Naive B cell (primary cell): ENCODE data around the gene ADD1. TPM values are rescaled to one million over a fixed set of nuclear protein-coding genes. Genes with fewer than 3 reads are reported as not detected.
"Not testable (repeated sequence)": the region's sequence is repeated elsewhere in the genome, so short reads cannot be mapped to it uniquely, and the experiment has no call there.

ENCODE experiments used
- ATAC-seq, 2 donors: fragments of 150-1000 bp; cut with Tn5 transposase; 2 replicates each; pipeline ENCODE4 v1.10.0; 2021; ENCODE audit warnings: low read depth in 2 of 2, mild to moderate bottlenecking in 2 of 2, moderate library complexity in 2 of 2
- DNase-seq: peaks from one replicate; pipeline ENCODE4 v3.0.0; 2022
- H3K27ac Mint-ChIP-seq, 6 donors: one replicate each; pipeline ENCODE4 v1.8.0; 2020 to 2022; ENCODE audit warnings: mild to moderate bottlenecking in 6 of 6, mixed read lengths in 6 of 6, moderate library complexity in 5 of 6, inconsistent platforms in 2 of 6
- H3K27me3 Mint-ChIP-seq, 3 donors: one replicate each; pipeline ENCODE4 v1.8.0; 2021 to 2022; ENCODE audit warnings: mixed read lengths in 3 of 3, mild to moderate bottlenecking in 1 of 3
- H3K36me3 Mint-ChIP-seq, 2 donors: one replicate each; pipeline ENCODE4 v1.8.0; 2020 to 2022; ENCODE audit warnings: mixed read lengths in 2 of 2, inconsistent platforms in 1 of 2, mild to moderate bottlenecking in 1 of 2
- H3K4me1 Mint-ChIP-seq, 3 donors: one replicate each; pipeline ENCODE4 v1.8.0; 2020 to 2022; ENCODE audit warnings: mixed read lengths in 3 of 3, inconsistent platforms in 1 of 3, mild to moderate bottlenecking in 1 of 3, moderate library complexity in 1 of 3
- H3K4me3 Mint-ChIP-seq, 8 donors: one replicate each; pipeline ENCODE4 v1.8.0; 2020 to 2022; ENCODE audit warnings: mild to moderate bottlenecking in 8 of 8, mixed read lengths in 8 of 8, moderate library complexity in 8 of 8, inconsistent platforms in 2 of 8
- H3K9me3 Mint-ChIP-seq, 7 donors: one replicate each; pipeline ENCODE4 v1.8.0; 2020 to 2022; ENCODE audit warnings: mixed read lengths in 7 of 7, mild to moderate bottlenecking in 5 of 7, inconsistent platforms in 2 of 7, moderate library complexity in 1 of 7
- polyA plus RNA-seq, 6 donors: library from polyadenylated mRNA; unstranded; fragments of 300-500 nt; fragmentation: Illumina TruSeq; gene quantifications; one replicate each; pipeline ENCODE4 v1.2.3, GENCODE V29; 2021; ENCODE audit warnings: low read depth in 6 of 6

Gene ADD1
- polyA plus RNA-seq, 6 donors from 2014 or later, result 325 to 440 (median 349) TPM

DNA sequence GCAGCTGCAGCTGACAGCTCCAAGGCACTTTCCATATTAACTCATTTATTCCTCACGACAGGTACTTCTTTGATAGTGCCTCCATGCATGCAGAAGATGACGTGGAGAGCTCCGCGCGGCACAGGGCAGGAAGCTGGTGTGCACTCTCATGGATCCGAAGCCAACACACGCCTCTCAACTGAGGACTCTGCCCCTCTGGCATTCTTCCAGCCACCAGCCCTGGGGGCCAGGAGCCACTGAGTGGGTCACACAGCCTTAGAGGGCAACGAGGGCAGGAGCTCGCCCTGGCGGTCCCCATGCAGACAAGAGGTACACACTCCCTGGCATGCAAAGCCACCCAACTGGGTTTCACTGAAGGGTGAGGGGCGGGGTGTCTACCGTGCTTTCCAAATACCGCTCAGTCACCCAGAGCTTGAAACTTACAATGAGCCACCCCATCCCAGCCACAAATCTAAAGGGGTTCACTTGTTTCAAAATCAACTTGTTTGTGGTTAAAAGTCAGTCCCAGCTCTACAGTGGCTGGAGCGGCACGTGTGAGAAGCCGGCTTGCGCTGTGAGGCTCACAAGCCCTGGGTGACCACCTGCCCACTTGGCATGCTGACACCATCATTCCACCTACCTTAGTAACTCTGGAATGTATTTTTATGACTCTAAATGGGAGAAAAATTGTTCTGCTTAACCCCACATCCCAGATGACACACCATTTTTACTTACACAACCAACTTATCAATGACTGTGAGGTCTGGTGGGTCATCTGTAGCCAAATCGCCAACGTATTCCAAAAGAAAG is 103.4 kb downstream of the ADD1 start:
- no peak for ATAC-seq
- Mint-ChIP-seq H3K27me3 (no peaks in the 10 kb centered on the region), H3K36me3 (peaks cover 17 to 36% of the 10 kb centered on the region in 2 donors), H3K4me3 (no peak overlapping the region), H3K9me3 (no peaks in the 10 kb centered on the region), H3K27ac (peak overlapping the region in 1 of 6 donors; percentile 41), H3K4me1 (peaks cover 0 to 11% (median 4%) of the 10 kb centered on the region in 3 donors)
- no peak for DNase-seq

DNA sequence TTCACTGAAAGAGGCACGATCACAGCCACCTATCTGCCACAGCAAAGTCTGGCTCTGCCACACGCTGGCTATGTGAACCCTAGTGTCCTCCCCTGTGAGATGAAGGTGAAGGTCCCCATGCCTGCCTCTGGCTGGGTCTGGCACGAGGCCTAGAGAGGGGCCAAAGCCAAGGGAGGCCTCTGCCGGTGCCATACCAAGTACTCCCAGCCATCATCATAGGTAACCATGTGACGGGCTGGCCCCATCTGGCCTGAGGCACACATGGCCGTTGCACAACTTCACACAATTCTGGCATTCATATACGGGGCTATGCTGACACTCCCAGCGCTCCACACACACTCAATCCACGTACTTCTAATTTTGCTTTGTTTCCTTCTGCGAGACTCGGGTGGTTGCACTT is 104.3 kb downstream of the ADD1 start:
- Mint-ChIP-seq H3K27me3 (no peaks in the 10 kb centered on the region), H3K4me1 (peaks cover 0 to 7% (median 4%) of the 10 kb centered on the region in 3 donors), H3K9me3 (no peaks in the 10 kb centered on the region), H3K36me3 (peaks cover 18 to 36% of the 10 kb centered on the region in 2 donors), H3K27ac (peak overlapping the region in 1 of 6 donors; percentile 74), H3K4me3 (no peak overlapping the region)
- DNase-seq (no peak), ATAC-seq (no peak)

GRCh38 chr4:2948895-2949781 is 105.5 kb downstream of the ADD1 start:
- H3K4me3 Mint-ChIP-seq, result peak overlapping the region in 2 of 8 donors; percentile 33 to 56

DNA sequence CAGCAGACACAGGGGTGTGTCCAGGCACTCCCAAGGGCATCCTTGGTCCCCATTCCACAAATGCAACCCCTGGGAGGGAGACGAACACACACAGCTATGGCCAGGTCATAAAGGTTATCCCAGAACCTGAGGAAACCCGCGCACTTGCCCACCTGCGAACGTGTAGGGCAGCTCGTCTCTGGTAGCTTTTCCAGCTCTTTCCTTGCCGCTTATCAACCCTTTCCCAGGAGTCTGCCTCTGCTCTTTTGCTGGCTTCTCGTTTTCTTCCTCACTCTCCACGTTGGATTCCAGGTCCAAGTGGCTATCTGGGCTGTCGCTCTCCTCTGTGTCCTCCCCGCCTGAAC is 106.1 kb downstream of the ADD1 start:
- Mint-ChIP-seq H3K9me3 (no peaks in the 10 kb centered on the region), H3K27me3 (no peaks in the 10 kb centered on the region), H3K4me1 (peaks cover 0 to 7% (median 7%) of the 10 kb centered on the region in 3 donors), H3K27ac (no peak overlapping the region), H3K4me3 (no peak overlapping the region), H3K36me3 (peaks cover 23 to 36% of the 10 kb centered on the region in 2 donors)
- ATAC-seq (no peak), DNase-seq (no peak)

More at GRCh38 chr4:2948895-2949781, 105.5 kb downstream of the ADD1 start:
- Mint-ChIP-seq H3K9me3 (no peaks in the 10 kb centered on the region), H3K27ac (peak overlapping the region in 1 of 6 donors; percentile 75), H3K36me3 (peaks cover 23 to 36% of the 10 kb centered on the region in 2 donors), H3K4me1 (peaks cover 0 to 7% (median 4%) of the 10 kb centered on the region in 3 donors), H3K27me3 (no peaks in the 10 kb centered on the region)
- peak in 1 of 2 donors; percentile 23 for ATAC-seq
- DNase-seq, result no peak

DNA sequence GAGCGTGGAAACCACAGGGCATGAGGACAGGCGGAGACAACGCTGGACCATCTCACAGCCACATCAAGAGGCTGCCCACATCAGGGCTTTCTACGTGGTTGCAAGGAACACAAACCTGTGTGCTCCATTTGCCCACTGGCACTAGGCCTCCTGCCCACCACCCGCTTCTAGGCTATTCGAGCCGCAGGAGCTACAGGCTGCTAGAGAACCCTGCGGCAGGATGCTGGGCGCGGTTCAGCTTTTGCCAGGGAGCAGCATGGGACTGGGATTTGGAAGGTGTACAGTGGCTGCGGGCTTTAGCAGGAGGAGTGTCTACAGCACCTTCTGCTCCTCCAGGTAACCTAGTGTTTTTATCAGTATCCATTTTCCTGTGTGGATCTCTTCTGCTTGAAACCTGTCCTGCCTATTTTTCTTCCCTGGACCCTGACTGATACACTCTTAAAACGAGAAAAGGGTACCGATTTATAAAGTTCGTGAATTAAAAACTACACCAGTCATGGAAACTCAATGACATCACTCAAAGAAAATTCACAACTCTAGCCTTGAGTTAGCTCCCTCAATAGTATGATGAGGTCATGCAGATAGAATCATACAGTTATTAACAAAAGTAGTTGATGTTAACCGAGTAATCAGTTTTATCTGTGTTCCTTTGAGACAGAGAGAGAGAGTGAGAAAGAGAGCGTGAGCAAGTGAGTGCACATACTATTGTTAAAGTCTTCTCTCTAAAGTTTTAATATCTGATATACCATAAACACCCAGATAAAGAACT is 106.8 kb downstream of the ADD1 start:
- Mint-ChIP-seq H3K4me1 (peaks cover 0 to 9% (median 7%) of the 10 kb centered on the region in 3 donors), H3K27ac (peak overlapping the region in 1 of 6 donors; percentile 90), H3K4me3 (peak overlapping the region in 1 of 8 donors; percentile 9), H3K36me3 (peaks cover 23 to 36% of the 10 kb centered on the region in 2 donors), H3K9me3 (no peaks in the 10 kb centered on the region), H3K27me3 (no peaks in the 10 kb centered on the region)
- DNase-seq (no peak), ATAC-seq (no peak)

DNA sequence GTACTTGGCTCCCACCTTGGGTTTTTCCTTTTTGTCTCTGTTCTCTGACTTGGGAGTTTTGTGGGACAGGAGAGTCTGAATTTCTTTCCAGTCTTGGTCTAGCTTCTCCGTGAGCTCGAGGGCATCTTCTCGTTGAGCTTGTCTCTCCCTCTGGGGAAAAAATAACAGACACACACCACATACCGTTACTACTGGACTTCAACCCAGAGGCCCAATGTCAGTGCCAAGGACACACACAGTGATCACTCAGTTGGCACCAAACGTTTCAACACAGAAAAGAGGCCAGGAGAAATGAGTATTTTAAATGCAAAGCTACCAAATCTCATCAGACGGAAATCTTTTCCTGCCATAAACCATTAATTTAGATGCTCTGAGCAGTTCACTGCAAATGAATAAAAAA is 109.9 kb downstream of the ADD1 start:
- DNase-seq (no peak), ATAC-seq (no peak)
- H3K4me3 Mint-ChIP-seq, result no peak overlapping the region
- peak overlapping the region in 3 of 6 donors; percentile 32 to 83 (median 54) for H3K27ac Mint-ChIP-seq
- H3K9me3 Mint-ChIP-seq, result no peaks in the 10 kb centered on the region
- no peaks in the 10 kb centered on the region for H3K27me3 Mint-ChIP-seq
- peaks cover 2 to 17% (median 9%) of the 10 kb centered on the region in 3 donors for H3K4me1 Mint-ChIP-seq
- peaks cover 23% of the 10 kb centered on the region in 2 donors for H3K36me3 Mint-ChIP-seq

GRCh38 chr4:2954358-2955185 is 110.9 kb downstream of the ADD1 start:
- peak overlapping the region in 5 of 6 donors; percentile 49 to 89 (median 83) for H3K27ac Mint-ChIP-seq
- no peak overlapping the region for H3K4me3 Mint-ChIP-seq
- peaks cover 21 to 23% of the 10 kb centered on the region in 2 donors for H3K36me3 Mint-ChIP-seq
- no peaks in the 10 kb centered on the region for H3K27me3 Mint-ChIP-seq
- peak; percentile 64 to 72 for ATAC-seq
- H3K9me3 Mint-ChIP-seq, result no peaks in the 10 kb centered on the region
- DNase-seq, result no peak
- peaks cover 5 to 19% (median 12%) of the 10 kb centered on the region in 3 donors for H3K4me1 Mint-ChIP-seq

- Mint-ChIP-seq H3K4me1 (peaks cover 10 to 15% (median 15%) of the 10 kb centered on the region in 3 donors), H3K36me3 (peaks cover 13 to 23% of the 10 kb centered on the region in 2 donors), H3K27ac (peak overlapping the region in 3 of 6 donors; percentile 56 to 83 (median 81))
- H3K27me3 Mint-ChIP-seq, ATAC-seq, DNase-seq, H3K9me3 Mint-ChIP-seq, H3K4me3 Mint-ChIP-seq: not testable (repeated sequence)
These were observed 111.8 kb downstream of the ADD1 start for GRCh38 chr4:2955186-2956044.

- Mint-ChIP-seq H3K36me3 (peaks cover 6 to 13% of the 10 kb centered on the region in 2 donors), H3K4me1 (peaks cover 27 to 36% (median 28%) of the 10 kb centered on the region in 3 donors)
These were observed 114.8 kb downstream of the ADD1 start for GRCh38 chr4:2958446-2958845.

DNA sequence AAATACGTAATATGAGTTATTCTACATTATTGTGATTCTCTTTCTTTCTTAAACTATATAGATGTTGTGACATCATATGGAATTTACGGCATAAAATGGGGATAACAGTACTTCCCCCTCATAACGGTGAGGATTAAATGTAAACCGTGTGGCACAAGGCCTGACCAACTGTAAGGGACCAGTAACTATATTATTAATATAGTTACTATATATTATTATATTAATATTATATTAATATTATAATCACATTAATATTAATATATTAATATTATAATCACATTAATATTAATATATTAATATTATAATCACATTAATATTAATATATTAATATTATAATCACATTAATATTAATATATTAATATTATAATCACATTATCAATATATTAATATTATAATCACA is 116.8 kb downstream of the ADD1 start:
- H3K4me1 Mint-ChIP-seq, result peaks cover 33 to 38% (median 34%) of the 10 kb centered on the region in 3 donors
- H3K9me3 Mint-ChIP-seq, H3K27me3 Mint-ChIP-seq, ATAC-seq, H3K27ac Mint-ChIP-seq, DNase-seq: not testable (repeated sequence)
- peak overlapping the region in 1 of 8 donors; percentile 51 for H3K4me3 Mint-ChIP-seq
- peaks cover 6 to 12% of the 10 kb centered on the region in 2 donors for H3K36me3 Mint-ChIP-seq

More at GRCh38 chr4:2958446-2958845, 114.8 kb downstream of the ADD1 start:
- DNase-seq (no peak), ATAC-seq (no peak)
- Mint-ChIP-seq H3K27ac (peak overlapping the region in 2 of 6 donors; percentile 41 to 62), H3K4me3 (peak overlapping the region in 1 of 8 donors; percentile 62), H3K9me3 (no peaks in the 10 kb centered on the region), H3K27me3 (no peaks in the 10 kb centered on the region)

DNA sequence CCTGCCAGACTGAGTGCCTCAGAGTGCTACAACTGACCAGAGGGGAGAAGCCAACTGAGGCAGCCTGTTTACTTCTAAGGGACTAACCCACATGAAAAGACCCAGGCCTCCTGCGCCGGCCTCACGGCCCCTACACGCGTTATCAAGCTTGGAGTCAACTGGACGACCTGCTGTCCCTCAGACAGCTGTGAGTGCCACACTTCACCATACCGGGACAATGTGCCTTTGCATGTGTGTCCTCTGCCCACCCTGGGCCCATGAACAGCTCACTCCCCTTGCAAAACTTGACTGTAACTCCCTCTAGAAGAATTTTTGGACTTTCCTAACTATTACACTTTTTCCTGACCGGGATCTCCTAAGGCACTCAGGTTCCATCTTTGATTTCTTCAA is 117.8 kb downstream of the ADD1 start:
- H3K27me3 Mint-ChIP-seq, result no peaks in the 10 kb centered on the region
- no peaks in the 10 kb centered on the region for H3K9me3 Mint-ChIP-seq
- DNase-seq (no peak), ATAC-seq (no peak)
- H3K27ac Mint-ChIP-seq, result peak overlapping the region in 3 of 6 donors; percentile 70 to 97 (median 90)
- H3K36me3 Mint-ChIP-seq, result peaks cover 6 to 10% of the 10 kb centered on the region in 2 donors
- peak overlapping the region; percentile 22 to 96 (median 92) for H3K4me3 Mint-ChIP-seq
- peaks cover 33 to 38% (median 34%) of the 10 kb centered on the region in 3 donors for H3K4me1 Mint-ChIP-seq
